HG03103 (cell line): ENCODE data around the gene DPF3.

Experiments used
- ATAC-seq: cut with Tn5 transposase; IDR thresholded peaks from one replicate; pipeline ENCODE4 v1.9.1; 2021; ENCODE audit warnings: low read depth; ENCODE audit not compliant: unreplicated experiment

DPF3 gene

DNA sequence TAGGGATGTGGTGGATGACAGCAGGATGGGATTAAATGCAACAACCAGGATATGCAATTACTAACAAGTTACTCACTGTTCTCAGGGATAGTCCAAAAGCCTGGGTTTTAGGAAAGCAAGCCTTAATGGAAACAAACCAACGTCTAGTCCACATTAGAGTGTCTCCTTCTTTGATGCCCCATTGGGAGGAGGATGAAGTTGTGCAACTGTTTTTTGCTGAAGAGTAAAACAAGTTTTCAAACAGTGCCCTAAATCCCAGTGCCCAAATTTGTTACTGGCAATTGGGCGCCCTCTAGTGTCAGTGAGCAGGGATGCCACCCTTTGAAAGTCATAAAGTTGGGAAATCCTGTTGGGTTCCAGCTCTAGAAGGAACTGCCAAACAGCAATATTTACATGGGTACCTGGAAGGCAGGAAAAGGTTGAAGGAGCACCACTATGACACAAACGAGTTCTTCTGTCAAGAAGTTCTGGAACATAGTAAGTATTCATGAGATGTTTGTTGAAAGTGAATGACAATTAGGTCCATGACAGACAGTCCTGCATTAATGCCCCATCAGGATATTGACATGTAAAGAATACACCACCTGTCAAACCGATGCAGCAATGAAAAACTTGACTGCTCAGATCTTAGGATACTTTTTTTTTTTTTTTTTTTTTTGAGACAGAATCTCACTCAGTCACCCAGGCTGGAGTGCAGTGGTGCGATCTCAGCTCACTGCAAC, 11.1 kb upstream of the DPF3 start:
- ATAC-seq = no peak

DNA sequence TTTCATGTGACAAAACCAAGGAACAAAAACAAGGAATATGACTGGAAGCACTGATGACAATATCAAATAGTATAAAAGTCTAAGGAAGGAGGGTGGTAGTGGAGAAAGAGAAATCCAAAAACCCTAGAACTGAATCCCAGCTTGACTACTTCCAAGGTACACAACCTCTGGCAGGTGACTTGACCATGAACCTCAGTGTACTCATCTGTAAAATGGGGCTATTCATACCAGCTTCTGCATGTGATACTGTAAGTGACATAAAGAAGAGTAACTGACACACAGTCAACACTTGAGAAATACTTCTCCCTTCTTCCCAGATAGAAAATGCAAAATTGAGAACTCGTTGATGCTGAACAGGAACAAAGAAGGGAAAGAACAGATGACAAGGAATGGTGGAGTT, 10.3 kb upstream of the DPF3 start:
- no peak for ATAC-seq

DNA sequence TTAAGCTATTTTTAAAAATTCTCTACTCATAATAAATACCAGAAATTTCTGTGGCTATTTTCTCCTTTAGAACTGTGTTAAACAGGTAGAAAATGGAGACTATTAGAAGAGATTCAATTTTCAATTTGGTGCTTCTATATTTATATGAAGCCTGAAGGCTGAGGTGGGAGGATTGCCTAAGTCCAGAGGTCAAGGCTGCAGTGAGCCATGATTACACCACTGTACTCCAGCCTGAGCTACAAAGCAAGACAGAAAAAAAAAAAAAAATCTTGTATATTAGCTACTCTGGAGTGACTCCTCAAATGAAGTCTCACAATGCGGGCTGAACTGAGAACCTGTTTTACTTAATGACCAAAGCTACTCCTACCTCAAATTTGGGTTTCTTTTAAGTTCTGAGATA, 9.8 kb upstream of the DPF3 start:
- ATAC-seq = no peak

DNA sequence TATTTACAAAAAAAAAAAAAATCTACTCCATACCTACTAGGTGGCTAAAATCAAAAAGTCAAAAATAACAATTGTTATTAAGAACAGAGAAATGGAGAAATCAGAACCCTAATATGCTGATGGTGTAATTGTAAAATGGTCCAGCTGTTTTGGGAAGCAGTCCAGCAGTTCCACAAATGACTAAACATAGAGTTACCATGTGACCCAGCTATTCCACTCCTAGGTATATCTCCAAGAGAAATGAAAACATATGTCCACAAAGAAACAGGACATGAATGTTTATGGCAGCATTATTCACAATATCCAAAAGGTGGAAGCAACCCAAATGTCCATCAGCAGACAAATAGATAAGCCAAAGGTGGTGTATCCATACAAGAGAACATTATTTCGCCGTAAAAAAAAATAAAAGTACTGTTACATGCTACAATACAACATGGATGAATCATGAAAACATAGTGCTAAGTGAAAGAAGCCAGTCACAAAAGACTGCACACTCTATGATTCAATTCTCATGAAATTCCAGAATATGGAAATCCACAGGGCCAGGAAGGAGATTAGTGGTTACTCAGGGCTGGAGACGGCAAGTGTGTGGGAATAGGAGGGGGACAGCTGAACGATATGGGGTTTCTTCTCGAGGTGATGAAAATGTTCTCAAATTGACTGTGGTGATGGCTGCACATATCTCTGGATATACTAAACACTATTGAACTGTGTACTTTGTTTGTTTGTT, 9.1 kb upstream of the DPF3 start:
- ATAC-seq = no peak

DNA sequence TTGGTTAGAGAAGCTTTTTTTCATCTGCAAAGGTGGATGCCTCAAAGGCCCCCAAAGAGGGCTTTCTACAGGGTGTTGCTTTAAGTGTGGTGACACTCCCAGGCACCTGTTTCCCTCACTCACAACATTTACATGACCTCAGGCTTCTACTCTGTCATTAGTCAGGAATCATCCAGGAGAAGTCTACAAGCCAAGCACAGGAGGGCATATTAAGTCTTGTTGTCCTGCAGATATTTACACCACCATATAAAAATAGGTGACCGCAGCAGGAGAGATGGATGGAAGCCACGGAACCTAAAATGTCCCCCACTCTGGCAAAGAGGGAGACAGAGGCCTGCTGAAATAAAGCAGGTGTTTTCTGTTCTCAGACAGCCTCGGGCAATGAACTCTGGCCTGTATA, 7.5 kb upstream of the DPF3 start:
- ATAC-seq = no peak

DNA sequence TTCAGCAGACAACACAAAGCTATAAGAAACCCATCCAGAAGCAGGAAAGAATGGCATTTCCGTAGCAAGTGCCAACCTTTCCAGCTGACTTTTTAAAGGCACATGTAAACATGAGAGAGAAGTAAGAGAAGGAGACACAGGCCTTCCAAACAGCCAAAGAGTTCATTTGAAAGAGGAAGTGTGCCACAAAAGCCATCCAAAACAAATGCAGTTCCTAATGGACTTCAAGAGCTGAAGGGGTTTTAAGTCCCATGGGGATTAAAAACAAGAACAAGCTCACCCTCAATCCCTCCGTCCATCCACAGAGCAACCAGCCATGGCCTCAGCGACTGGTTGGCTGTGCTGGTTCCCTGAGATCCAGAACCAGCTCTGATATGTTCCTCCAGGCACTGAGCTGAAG, 4.5 kb upstream of the DPF3 start:
- no peak for ATAC-seq

DNA sequence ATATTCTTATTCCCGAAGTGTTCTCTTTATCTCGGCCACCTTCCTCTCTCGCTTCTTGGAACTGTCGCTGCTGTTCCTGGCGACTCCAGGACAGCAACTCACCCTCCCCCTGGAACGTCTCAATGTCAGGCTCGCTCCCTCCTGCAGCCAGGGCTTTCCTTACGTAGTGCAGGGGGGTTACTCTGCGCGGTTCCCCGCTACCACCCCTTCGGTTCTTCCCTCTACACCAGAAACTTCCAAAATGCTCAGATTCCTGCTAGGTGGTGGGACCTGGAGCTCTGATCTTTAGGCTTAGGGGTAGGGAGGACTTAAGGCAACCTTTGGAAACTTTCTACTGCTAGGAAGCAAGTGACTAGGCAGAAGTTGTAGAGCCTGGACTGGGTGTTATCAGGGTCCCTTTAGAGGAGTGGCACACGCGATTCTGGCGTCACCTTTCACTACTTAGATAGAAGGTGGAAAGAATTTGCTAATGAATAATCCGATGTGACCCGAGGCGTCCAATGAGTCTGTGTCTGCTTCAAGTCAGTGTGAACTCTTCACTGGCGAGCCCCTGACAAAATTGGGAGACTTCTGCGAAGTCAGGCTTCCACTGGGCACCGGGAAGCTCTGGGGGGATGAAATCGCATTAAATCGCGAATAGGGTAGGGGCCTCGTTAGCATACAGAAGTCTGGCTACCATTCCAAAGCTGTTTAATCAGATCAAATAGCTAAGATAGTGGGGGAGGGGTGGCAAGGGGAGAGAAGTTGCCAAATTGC, 900 bp upstream of the DPF3 start:
- ATAC-seq = no peak

DNA sequence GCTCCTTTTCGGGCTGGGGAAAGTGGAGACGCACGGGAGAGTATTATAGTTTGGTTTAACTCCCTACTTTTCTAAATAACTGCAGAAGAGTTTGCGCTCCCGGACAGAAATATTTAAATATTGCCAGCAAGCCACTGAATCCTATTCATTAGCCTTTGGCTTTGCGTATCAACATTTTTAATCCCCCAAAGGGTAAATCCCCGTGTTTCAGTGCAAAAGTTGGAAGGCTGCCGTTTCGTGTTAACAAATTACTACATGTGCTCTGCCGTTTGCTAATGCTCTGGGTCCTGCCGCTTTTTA, 372 bp upstream of the DPF3 start:
- ATAC-seq = no peak

DNA sequence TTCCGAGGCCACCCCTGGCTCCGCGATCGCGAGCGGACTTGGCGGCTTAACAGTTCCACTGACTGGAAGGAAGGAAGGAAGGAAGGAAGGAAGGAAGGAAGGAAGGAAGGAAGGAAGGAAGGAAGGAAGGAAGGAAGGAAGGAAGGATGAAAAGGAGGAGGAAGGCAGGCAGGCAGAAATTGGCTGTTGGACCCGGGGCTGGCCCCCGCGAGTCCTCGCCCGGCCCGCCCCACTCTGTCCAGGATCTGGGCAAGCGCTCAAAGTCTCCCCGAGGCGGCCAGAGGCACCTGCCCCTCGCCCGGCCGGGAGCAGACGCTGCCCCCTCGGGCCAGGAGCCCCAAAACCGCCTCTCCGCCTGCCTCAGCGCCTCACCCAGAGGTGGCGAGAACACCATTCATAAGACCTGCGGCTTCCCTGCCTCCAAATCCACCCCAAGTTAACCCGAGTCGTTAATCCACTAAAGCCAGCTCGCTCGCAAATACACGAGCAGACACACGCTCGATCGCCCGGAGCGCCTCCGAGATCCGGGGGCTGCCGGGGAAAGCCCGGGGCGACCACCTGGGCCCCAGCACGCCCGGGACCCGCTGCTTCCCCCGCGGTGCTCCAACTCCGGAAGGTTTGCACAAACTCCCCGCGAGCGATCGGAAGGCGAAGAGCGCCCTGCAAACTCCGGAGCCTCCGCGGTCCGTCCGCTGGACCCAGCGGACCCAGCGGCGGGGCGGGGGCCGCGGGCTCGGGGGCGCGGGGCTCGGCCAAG, 844 bp downstream of the DPF3 start:
- no peak for ATAC-seq

DNA sequence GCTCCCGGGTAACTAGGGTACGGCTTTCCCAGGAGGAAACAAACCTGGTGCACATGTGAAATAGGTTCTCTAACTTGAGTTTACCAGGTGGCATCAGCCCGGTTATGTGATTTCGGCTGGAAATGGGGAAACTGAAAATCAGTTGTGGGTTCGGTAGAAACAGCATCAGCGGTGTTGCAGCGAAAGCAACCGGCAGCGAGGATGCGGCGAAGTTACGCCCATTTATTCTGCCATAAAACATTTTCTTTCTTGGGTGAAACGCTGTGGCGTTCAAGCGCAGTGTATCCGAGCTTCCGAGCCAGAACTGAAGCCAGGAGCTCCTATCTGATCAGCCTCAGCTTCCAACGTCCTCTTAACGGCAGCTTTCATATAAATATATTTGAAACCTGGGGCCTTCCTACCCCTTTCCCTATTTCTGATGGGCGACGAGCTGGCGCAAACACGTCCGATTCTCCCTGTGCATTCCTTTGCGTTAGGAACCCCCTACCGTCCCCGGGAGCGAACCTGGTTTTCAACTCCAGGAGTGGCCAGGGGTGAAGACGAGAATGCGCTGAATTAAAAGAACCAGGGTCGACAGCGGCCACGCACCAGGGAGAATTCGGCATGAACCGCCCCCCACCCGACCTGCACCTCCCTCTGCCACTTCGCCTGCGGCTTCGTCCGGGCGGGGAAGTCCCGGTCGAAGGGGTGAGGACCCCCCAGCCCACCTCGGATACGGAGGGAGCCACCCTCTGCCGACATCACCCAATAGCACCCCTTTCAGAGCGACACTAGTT, 1.6 kb downstream of the DPF3 start:
- ATAC-seq = no peak

DNA sequence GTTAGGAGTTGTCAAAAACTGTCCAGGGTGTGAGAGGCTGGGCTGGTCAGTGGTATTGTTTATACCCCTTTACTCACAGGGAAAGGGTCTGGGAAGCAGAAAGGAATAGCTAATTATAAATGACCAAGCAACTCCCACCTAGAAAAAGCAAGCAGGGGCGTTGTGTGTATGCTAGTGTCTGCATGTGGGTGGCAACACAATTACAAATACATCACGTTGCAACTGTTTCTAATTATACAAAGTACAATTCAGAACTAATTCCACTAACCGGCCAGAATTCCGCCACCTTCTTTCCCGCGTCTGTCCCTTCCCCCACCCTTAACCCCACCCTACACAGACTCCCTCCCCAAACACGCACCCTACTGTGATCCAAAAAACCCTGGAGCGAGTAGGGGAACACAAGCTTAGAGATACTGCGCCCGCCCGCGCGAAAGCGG, 2.2 kb downstream of the DPF3 start:
- ATAC-seq = no peak

DNA sequence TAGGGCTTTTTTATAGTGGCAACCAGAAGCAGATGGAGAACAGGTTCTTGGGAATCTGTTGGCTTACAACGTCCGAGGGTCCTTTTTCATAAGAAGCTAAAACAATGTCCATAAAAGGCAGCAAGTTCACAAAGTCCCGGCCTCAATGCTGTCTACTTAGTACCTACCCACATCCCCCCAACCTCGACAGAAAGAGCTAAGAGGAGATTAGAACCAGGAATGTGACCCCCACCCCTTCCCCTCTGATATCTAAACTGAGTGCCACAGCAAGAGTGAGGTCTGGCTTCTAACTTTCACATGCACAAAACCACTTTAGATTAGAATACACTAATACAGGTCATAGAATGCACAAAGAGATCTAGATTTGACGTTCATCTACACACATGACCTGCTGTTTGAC, 4.5 kb downstream of the DPF3 start:
- no peak for ATAC-seq

DNA sequence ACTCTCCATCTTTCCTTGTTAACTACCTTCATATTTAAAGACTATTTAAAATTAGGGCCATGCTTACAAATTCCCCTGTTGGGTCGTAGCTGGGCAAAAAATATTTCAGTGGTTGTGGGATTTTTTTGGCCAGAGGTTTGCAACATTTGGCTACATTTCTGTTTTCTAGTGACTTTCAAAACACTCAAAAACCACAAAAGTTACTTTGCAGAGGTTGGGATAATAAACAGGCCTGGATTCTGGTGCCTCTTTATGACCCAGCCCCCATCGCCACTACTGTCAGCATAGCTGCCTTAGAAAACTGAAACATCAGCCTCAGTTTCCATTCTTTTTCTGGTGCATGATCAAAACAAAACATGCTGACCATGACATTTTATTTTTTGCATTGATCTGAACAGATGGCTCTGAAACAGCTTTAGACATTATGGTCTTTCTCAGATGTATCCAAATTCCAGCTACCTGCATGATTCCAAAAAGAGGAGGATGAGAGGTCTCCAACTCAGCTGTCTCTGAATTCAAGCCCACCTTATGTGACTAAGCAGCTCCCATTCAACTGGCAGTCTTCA, 5.2 kb downstream of the DPF3 start:
- no peak for ATAC-seq

DNA sequence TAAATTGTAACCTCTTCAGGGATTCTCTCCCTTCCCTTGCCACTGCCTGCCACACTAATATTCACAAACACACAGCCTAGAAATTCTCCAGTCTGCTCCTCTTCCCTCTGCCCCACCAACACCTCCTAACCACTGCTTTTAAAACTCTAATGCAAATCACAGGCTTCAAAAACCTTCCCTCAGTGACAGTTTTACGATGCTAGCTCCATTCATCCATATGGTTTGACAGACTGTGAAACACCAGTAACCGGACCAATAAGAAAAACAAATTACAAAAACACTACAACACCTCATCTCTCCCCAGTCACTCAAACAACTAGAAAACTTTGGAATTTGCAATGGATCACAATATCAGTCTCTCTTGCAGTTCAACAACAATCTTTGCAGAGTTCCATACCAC, 5.7 kb downstream of the DPF3 start:
- no peak for ATAC-seq

DNA sequence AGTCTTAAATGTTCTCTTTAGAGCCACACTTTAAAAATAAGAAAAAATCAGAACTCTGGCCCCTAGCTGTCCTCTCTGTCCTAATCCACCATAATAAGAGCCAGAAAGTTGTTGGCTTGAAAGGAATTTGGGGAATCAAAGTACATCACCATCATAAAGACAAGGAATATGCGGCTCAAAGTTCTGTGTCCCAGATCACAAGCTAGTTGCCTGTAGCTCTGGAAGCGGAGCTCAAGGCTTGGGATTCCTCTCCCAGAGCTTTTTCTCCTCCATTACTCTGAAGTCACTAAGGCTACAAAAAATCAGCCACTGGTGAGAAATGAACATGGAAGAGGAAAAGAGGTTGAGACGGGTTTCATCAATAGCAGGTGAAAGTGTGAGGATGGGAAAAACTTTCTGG, 6.4 kb downstream of the DPF3 start:
- no peak for ATAC-seq

DNA sequence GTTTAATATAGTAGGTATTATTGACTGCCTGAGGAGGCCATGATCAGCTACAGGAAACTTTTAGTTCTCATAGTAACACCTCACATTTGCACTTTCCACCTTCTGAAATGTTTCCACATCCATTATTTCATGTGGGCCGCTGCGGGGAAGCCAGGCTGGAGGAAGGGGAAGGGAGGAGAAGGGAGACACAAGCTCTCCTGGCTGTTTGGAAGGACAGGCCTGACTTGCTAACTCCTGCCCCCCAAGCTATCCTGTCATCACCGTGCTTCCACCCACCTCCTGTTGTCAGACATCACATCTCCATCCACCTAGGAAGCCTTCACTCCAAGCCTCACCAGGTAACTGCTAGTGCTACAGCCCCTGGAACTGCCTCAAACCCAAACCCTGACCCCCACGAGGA, 9.5 kb downstream of the DPF3 start:
- ATAC-seq = no peak

DNA sequence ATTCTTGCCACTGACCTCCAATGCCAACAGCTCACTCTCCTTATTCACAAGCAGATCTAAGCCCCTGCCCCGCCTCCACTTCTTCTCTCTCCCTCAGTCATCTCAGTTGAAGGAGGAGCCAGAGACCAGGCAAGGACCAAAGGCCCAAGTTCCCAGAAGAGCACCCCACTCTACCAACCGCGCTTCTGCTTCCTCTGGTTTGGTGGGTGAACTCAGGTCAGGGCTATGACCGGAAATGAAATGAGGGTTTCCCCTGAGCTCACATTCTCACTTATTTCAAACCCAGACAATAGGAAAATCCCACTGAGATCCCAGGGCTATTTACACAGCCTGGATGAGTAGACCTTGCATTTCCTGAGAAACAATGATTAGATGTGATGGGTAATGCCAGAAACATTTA, 9.9 kb downstream of the DPF3 start:
- ATAC-seq = no peak

DNA sequence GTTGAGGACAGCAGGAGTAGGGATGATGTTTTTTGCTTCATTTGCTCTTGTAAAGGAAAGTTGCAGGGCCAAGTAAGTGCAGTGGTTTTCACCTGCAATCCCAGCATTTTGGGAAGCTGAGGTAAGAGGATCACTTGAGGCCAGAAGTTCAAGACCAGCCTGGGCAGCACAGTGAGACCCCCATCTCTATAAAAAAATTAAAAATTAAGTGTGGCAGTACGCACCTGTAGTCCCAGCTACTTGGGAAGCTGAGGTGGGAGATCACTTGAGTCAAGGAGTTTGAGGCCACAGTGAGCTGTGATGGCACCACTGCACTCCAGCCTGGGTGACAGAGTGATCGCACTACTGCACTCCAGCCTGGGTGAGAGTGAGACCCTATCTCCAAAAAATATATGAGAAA, 10.8 kb downstream of the DPF3 start:
- no peak for ATAC-seq

DNA sequence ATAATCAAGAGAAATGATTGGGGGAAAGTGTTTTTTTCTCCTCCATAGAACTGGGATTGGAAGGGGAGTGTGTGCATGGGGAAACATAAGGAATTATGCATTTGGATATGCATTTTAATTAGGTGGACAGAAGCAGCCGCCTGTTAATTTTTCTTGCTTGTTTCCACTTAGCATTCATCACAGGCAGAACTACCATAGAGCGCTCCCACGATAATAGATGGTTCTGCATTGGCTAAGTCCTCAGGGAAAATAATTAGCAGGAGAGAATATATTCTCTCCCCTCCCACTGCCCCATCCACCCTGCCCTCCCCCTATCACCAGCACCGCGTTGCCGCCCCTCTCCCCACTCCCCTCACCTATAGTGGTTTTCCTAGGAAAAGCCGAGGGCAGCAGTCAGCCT, 11.4 kb downstream of the DPF3 start:
- ATAC-seq = no peak

DNA sequence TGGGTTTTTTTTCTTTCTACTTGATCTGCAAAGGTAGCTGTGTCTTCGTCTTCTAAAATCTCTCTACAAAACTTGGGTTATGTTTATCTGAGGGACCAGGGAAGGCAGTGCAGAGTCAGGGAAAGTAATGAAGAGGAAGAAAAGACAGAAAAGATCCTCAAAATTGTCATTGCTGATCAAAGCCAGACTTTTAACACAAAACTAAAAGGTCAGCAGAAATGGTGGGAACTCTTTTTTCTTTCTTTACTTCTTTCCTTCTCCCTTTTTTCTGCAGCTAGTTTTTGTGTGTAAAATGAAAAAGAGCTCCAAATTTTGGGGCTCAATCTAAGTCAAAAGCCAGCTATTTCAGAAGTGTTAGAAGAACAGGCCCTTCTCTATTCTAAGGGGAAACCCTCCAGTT, 11.9 kb downstream of the DPF3 start:
- no peak for ATAC-seq
